Nephron (organoid): ENCODE results near the gene ARHGEF9.
"Not testable (repeated sequence)": the region's sequence is repeated elsewhere in the genome, so short reads cannot be mapped to it uniquely, and the experiment has no call there.

Source experiments
- H3K27ac Mint-ChIP-seq, 3 experiments: 2 replicates each; pipeline ENCODE4 v1.8.0; 2020; ENCODE audit warnings: mixed read lengths in 3 of 3, mild to moderate bottlenecking in 2 of 3, moderate library complexity in 1 of 3
- H3K27me3 Mint-ChIP-seq: 2 replicates; pipeline ENCODE4 v1.8.0; 2021; ENCODE audit warnings: low read depth, mild to moderate bottlenecking, moderate library complexity, mixed read lengths
- H3K36me3 Mint-ChIP-seq: 2 replicates; pipeline ENCODE4 v1.8.0; 2020; ENCODE audit warnings: low read depth, mixed read lengths
- H3K4me1 Mint-ChIP-seq: 2 replicates; pipeline ENCODE4 v1.8.0; 2020; ENCODE audit warnings: mixed read lengths
- H3K4me3 Mint-ChIP-seq, 3 experiments: 2 replicates each; pipeline ENCODE4 v1.8.0; 2020; ENCODE audit warnings: mild to moderate bottlenecking in 3 of 3, mixed read lengths in 3 of 3, moderate library complexity in 2 of 3
- H3K9me3 Mint-ChIP-seq: 2 replicates; pipeline ENCODE4 v1.8.0; 2020; ENCODE audit warnings: mixed read lengths
- CTCF ChIP-seq, 3 experiments: fragments of 200-600 bp; sonication (generic); IDR thresholded peaks; one replicate each; pipeline ENCODE4 v1.5.0; 2021; ENCODE audit warnings: antibody characterized with exemption in 3 of 3; ENCODE audit not compliant: unreplicated experiment in 3 of 3

ARHGEF9 gene

GRCh38 chrX:63784902-63785707 lies at the start of gene ARHGEF9:
ARHGEF9 (minus strand) TSS chrX:63785214; CDS start chrX:63785145, 69 bp downstream.
- Mint-ChIP-seq H3K4me3 (peak within 1 kb of the TSS; percentile 82 to 87 (median 87)), H3K36me3 (peaks cover 10% of the 10 kb centered on the region), H3K4me1 (peaks cover 12% of the 10 kb centered on the region), H3K27ac (peak within 1 kb of the TSS; percentile 93 to 95 (median 94)), H3K9me3 (peaks cover 13% of the 10 kb centered on the region), H3K27me3 (no peaks in the 10 kb centered on the region)
- TF ChIP-seq CTCF (IDR thresholded peaks at IDR 0.05; ENCODE audit: unreplicated experiment in 3 of 3): no peak

- H3K27me3 Mint-ChIP-seq, H3K4me1 Mint-ChIP-seq, H3K4me3 Mint-ChIP-seq, H3K27ac Mint-ChIP-seq, H3K36me3 Mint-ChIP-seq: not testable (repeated sequence)
- H3K9me3 Mint-ChIP-seq: peaks cover 55% of the 10 kb centered on the region
Observed at GRCh38 chrX:63825446-63825845, 40.4 kb upstream of the ARHGEF9 start.

GRCh38 chrX:63818156-63818555 lies 33.1 kb upstream of the ARHGEF9 start:
- peaks cover 12% of the 10 kb centered on the region for H3K9me3 Mint-ChIP-seq
- TF ChIP-seq CTCF (IDR thresholded peaks at IDR 0.05; ENCODE audit: unreplicated experiment in 3 of 3): no peak

GRCh38 chrX:63817696-63818095 lies 32.7 kb upstream of the ARHGEF9 start:
- TF ChIP-seq CTCF (IDR thresholded peaks at IDR 0.05; ENCODE audit: unreplicated experiment in 3 of 3): no peak
- Mint-ChIP-seq H3K36me3 (no peaks in the 10 kb centered on the region), H3K4me3 (no peak overlapping the region), H3K9me3 (peaks cover 7% of the 10 kb centered on the region), H3K27ac (no peak overlapping the region), H3K27me3 (no peaks in the 10 kb centered on the region), H3K4me1 (no peaks in the 10 kb centered on the region)

More at GRCh38 chrX:63818156-63818555, 33.1 kb upstream of the ARHGEF9 start:
- Mint-ChIP-seq H3K27ac (no peak overlapping the region), H3K36me3 (no peaks in the 10 kb centered on the region), H3K4me3 (no peak overlapping the region), H3K4me1 (no peaks in the 10 kb centered on the region), H3K27me3 (no peaks in the 10 kb centered on the region)

- H3K4me3 Mint-ChIP-seq: no peak overlapping the region
- H3K27ac Mint-ChIP-seq: no peak overlapping the region
- no peaks in the 10 kb centered on the region for H3K36me3 Mint-ChIP-seq
- no peaks in the 10 kb centered on the region for H3K9me3 Mint-ChIP-seq
- H3K27me3 Mint-ChIP-seq: no peaks in the 10 kb centered on the region
- TF ChIP-seq CTCF (IDR thresholded peaks at IDR 0.05; ENCODE audit: unreplicated experiment in 3 of 3): no peak
- no peaks in the 10 kb centered on the region for H3K4me1 Mint-ChIP-seq
Observed at GRCh38 chrX:63812823-63813222, 27.8 kb upstream of the ARHGEF9 start.

- Mint-ChIP-seq H3K36me3 (no peaks in the 10 kb centered on the region), H3K9me3 (no peaks in the 10 kb centered on the region), H3K4me3 (no peak overlapping the region), H3K4me1 (no peaks in the 10 kb centered on the region), H3K27me3 (no peaks in the 10 kb centered on the region), H3K27ac (no peak overlapping the region)
- TF ChIP-seq CTCF (IDR thresholded peaks at IDR 0.05; ENCODE audit: unreplicated experiment in 3 of 3): no peak
Observed at GRCh38 chrX:63810746-63811145, 25.7 kb upstream of the ARHGEF9 start.
